SK-N-MC (cell line): Measurements from ENCODE around the gene SNAPIN.
A peak's percentile ranks its signal among the peaks of the same experiment; 100 is the strongest.
"Not testable (repeated sequence)": the region's sequence is repeated elsewhere in the genome, so short reads cannot be mapped to it uniquely, and the experiment has no call there.

Experiments
- DNase-seq: peaks from one replicate; pipeline ENCODE4 v3.0.0-alpha.2; 2011; ENCODE audit warnings: low read depth, low spot score
- H3K27ac ChIP-seq: fragments of 200-600 bp; sonication (generic); 2 replicates; pipeline ENCODE4 v1.5.1; 2016; ENCODE audit warnings: mixed run types
- H3K36me3 ChIP-seq: fragments of 200-600 bp; sonication (generic); 2 replicates; pipeline ENCODE4 v1.6.1; 2017; ENCODE audit warnings: antibody characterized with exemption, low read length, mixed read lengths; ENCODE audit not compliant: insufficient read depth
- H3K4me3 ChIP-seq: fragments of 200-600 bp; sonication (generic); 2 replicates; pipeline ENCODE4 v1.5.1; 2016
- H3K9ac ChIP-seq: fragments of 200-600 bp; sonication (generic); 2 replicates; pipeline ENCODE4 v1.8.0; 2017; ENCODE audit warnings: mixed run types, mixed read lengths; ENCODE audit not compliant: insufficient read length
- H3K9me3 ChIP-seq: fragments of 200-600 bp; sonication (generic); 2 replicates; pipeline ENCODE4 v1.6.1; 2017; ENCODE audit warnings: low read depth, mild to moderate bottlenecking, antibody characterized with exemption, low read length, moderate library complexity, mixed read lengths
- EZH2 ChIP-seq: fragments of 200-600 bp; sonication (generic); IDR thresholded peaks from one replicate; pipeline ENCODE4 v1.6.1; 2017; ENCODE audit warnings: antibody characterized with exemption
- FOXP2 ChIP-seq: optimal IDR thresholded peaks from 2 replicates; pipeline ENCODE3; 2011; ENCODE audit warnings: mild to moderate bottlenecking, moderate library complexity; ENCODE audit not compliant: insufficient read depth; ENCODE audit errors: extremely low read length, control extremely low read depth
- POLR2AphosphoS5 ChIP-seq: IDR thresholded peaks from 2 replicates; pipeline ENCODE4 v1.6.1; 2012; ENCODE audit warnings: mild to moderate bottlenecking, low read depth, low read length, borderline replicate concordance

The SNAPIN gene

GRCh38 chr1:153630384-153630783 lies 28.1 kb upstream of the SNAPIN start:
- Histone ChIP-seq H3K9ac (no peak overlapping the region), H3K9me3 (no peaks in the 10 kb centered on the region), H3K27ac (peak overlapping the region; percentile 65; the same call in 1 of the 2 replicates), H3K36me3 (peaks cover 1% of the 10 kb centered on the region; the same call in 1 of the 2 replicates), H3K4me3 (no peak overlapping the region)
- no peak for TF ChIP-seq EZH2
- TF ChIP-seq FOXP2 = no peak
- TF ChIP-seq POLR2AphosphoS5 = no peak
- DNase-seq = no peak

DNA sequence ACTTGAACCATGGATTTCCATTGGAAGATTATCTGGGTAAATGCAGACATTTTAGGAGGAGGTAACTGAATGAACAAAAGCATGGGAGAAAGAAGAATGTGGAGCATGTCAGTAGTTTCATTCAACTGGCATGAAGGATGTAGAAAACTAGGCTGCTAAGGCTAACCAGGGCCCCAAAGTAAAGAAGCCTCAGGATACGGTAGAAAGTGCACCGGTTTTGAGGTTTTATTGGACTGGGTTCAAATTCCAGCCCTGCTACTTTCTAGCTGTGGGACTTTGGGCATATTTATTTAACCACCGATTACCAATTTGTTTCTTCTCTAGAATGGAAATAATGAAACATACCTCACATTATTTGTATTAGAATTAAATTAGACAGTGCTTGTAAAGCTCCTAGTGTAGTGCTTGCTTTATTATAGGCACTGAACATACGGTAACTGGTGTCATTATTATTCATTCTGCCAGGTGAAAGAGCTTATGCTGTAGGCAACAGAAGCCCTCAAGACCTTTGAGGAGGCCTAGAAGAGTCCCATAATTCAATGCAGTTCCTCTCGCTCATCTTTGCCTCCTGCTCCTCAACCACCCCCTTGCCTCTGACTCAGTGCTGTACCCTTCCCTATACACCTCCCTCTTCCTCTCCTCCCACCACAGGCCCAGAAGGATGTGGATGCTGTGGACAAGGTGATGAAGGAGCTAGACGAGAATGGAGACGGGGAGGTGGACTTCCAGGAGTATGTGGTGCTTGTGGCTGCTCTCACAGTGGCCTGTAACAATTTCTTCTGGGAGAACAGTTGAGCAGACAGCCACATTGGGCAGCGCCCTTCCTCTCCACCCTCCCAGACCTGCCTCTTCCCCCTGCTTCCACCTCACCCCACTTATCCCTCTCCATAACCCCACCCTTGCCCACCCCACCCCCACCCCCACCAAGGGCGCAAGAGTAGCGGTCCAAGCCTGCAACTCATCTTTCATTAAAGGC lies 27.2 kb upstream of the SNAPIN start:
- no peak overlapping the region for H3K9ac ChIP-seq
- H3K4me3 ChIP-seq = no peak overlapping the region
- DNase-seq = no peak
- TF ChIP-seq FOXP2 (no peak), EZH2 (no peak), POLR2AphosphoS5 (no peak)
- H3K27ac ChIP-seq = peak overlapping the region; percentile 65
- H3K36me3 ChIP-seq = peaks cover 11% of the 10 kb centered on the region
- no peaks in the 10 kb centered on the region for H3K9me3 ChIP-seq

GRCh38 chr1:153633161-153633753 lies 25.2 kb upstream of the SNAPIN start:
- Histone ChIP-seq H3K36me3 (peaks cover 30% of the 10 kb centered on the region), H3K9me3 (no peaks in the 10 kb centered on the region), H3K27ac (no peak overlapping the region), H3K9ac (no peak overlapping the region), H3K4me3 (peak overlapping the region; percentile 100)
- no peak for DNase-seq
- no peak for TF ChIP-seq EZH2
- TF ChIP-seq POLR2AphosphoS5 = no peak
- TF ChIP-seq FOXP2 = no peak

- no peaks in the 10 kb centered on the region for H3K9me3 ChIP-seq
- H3K36me3 ChIP-seq = peaks cover 38% of the 10 kb centered on the region
- DNase-seq = peak; percentile 94
- H3K4me3 ChIP-seq = peak within 1 kb of the TSS; percentile 100
- TF ChIP-seq POLR2AphosphoS5 (peak; percentile 89), EZH2 (no peak)
- peak within 1 kb of the TSS; percentile 100 for H3K9ac ChIP-seq
- H3K27ac ChIP-seq = peak within 1 kb of the TSS; percentile 100
These were observed 24.5 kb upstream of the SNAPIN start, which contains the start of gene CHTOP for GRCh38 chr1:153633754-153634665. TSS of gene CHTOP (plus strand) at chr1:153634066. CDS start at chr1:153636589, 2,523 bp downstream.

- H3K36me3 ChIP-seq = peaks cover 56% of the 10 kb centered on the region
- no peaks in the 10 kb centered on the region for H3K9me3 ChIP-seq
- H3K9ac ChIP-seq = no peak overlapping the region
- DNase-seq = no peak
- TF ChIP-seq EZH2 (no peak), FOXP2 (no peak), POLR2AphosphoS5 (no peak)
- H3K4me3 ChIP-seq = peak overlapping the region; percentile 100
- H3K27ac ChIP-seq = peak overlapping the region; percentile 31; the same call in 1 of the 2 replicates
These were observed 22.6 kb upstream of the SNAPIN start for GRCh38 chr1:153635872-153636271.

- no peak overlapping the region for H3K4me3 ChIP-seq
- DNase-seq = no peak
- TF ChIP-seq FOXP2 = no peak
- no peak for TF ChIP-seq EZH2
- TF ChIP-seq POLR2AphosphoS5 = no peak
- no peaks in the 10 kb centered on the region for H3K9me3 ChIP-seq
- peaks cover 61% of the 10 kb centered on the region for H3K36me3 ChIP-seq
- peak overlapping the region; percentile 31; the same call in 1 of the 2 replicates for H3K27ac ChIP-seq
- H3K9ac ChIP-seq = no peak overlapping the region
These were observed 22.2 kb upstream of the SNAPIN start for GRCh38 chr1:153636312-153636711.

GRCh38 chr1:153638261-153638660 lies 20.2 kb upstream of the SNAPIN start:
- Histone ChIP-seq H3K36me3 (peaks cover 80% of the 10 kb centered on the region), H3K9me3 (no peaks in the 10 kb centered on the region), H3K27ac (no peak overlapping the region), H3K9ac (no peak overlapping the region), H3K4me3 (no peak overlapping the region)
- TF ChIP-seq EZH2 = no peak
- TF ChIP-seq POLR2AphosphoS5 = peak; percentile 1; the same call in 1 of the 2 replicates
- no peak for TF ChIP-seq FOXP2
- DNase-seq = no peak

- Histone ChIP-seq H3K4me3 (no peak overlapping the region), H3K9ac (no peak overlapping the region), H3K27ac (no peak overlapping the region), H3K36me3 (peaks cover 90% of the 10 kb centered on the region), H3K9me3 (no peaks in the 10 kb centered on the region)
- TF ChIP-seq FOXP2 = no peak
- TF ChIP-seq POLR2AphosphoS5 = no peak
- TF ChIP-seq EZH2 = no peak
- no peak for DNase-seq
These were observed 19.2 kb upstream of the SNAPIN start for GRCh38 chr1:153639280-153639679.

DNA sequence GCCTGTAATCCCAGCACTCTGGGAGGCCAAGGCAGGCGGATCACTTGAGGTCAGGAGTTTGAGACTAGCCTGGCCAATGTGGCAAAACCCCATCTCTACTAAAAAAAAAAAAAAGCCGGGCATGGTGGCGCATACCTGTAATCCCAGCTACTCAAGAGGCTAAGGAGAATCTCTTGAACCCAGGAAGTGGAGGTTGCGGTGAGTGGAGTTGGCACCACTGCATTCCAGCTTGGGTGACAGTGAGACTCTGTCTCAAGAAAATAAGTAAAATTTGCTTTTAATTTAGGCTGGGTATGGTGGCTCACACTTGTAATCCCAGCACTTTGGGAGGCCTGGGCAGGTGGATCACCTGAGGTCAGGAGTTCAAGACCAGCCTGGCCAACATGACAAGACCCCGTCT lies 18.3 kb upstream of the SNAPIN start:
- not testable (repeated sequence) for H3K27ac ChIP-seq, H3K4me3 ChIP-seq, H3K9me3 ChIP-seq, H3K9ac ChIP-seq, DNase-seq
- peaks cover 100% of the 10 kb centered on the region for H3K36me3 ChIP-seq
